ENCODE data around the gene RNF180. TPM values are rescaled to one million over a fixed set of nuclear protein-coding genes. Genes with fewer than 3 reads are reported as not detected.

Gene RNF180
- total and polyA plus RNA-seq, 4 donors: 1.1 to 13.7 (median 2.7) TPM

GRCh38 chr5:64164166-64164565 lies 1.5 kb upstream of the RNF180 start:
- Histone ChIP-seq H3K36me3 (ENCODE audit: control insufficient read depth in 4 of 4, insufficient read depth in 3 of 4, low read depth in 1 of 4, low read length in 3 of 4) (no peaks in the 10 kb centered on the region), H3K4me3 (ENCODE audit: low read depth in 1 of 3, low read length in 3 of 3) (no peak overlapping the region), H3K9me3 (ENCODE audit: control insufficient read depth in 4 of 4, low read length in 3 of 4) (no peaks in the 10 kb centered on the region), H3K9ac (ENCODE audit: low read depth in 1 of 2, low read length in 2 of 2) (no peak overlapping the region), H3K4me1 (ENCODE audit: control insufficient read depth in 4 of 4, insufficient read depth in 4 of 4, low read length in 3 of 4) (peaks cover 0 to 33% (median 19%) of the 10 kb centered on the region in 4 donors), H3K27me3 (ENCODE audit: control insufficient read depth in 4 of 4, insufficient read depth in 4 of 4, low read length in 3 of 4) (no peaks in the 10 kb centered on the region), H3K27ac (ENCODE audit: low read depth in 1 of 2, low read length in 2 of 2) (peak overlapping the region in 1 of 2 donors; percentile 19)
- no peak for DNase-seq (ENCODE audit: low spot score)
- WGBS: 79% methylated on average over 1 of the region's 1 CpG
- no peak for TF ChIP-seq REST (IDR thresholded peaks at IDR 0.05)
- TF ChIP-seq SP1 (IDR thresholded peaks at IDR 0.05): no peak
- TF ChIP-seq NR2F2 (IDR thresholded peaks at IDR 0.05): no peak
- no peak for TF ChIP-seq RAD21 (IDR thresholded peaks at IDR 0.05)
- TF ChIP-seq ZBTB33 (IDR thresholded peaks at IDR 0.05): no peak
- no peak for TF ChIP-seq TAF1 (conservative IDR thresholded peaks at IDR 0.05)
- no peak for TF ChIP-seq RXRA (IDR thresholded peaks at IDR 0.05)
- TF ChIP-seq MAX (IDR thresholded peaks at IDR 0.05): no peak
- TF ChIP-seq HNF4A (conservative IDR thresholded peaks at IDR 0.05): no peak
- no peak for TF ChIP-seq FOXA2 (IDR thresholded peaks at IDR 0.05)
- no peak for TF ChIP-seq HNF4G (IDR thresholded peaks at IDR 0.05)
- TF ChIP-seq CTCF (IDR thresholded peaks at IDR 0.05; ENCODE audit: low read depth, low read length, missing input control): no peak
- TF ChIP-seq GABPA (IDR thresholded peaks at IDR 0.05 in 1 of 2, conservative IDR thresholded peaks at IDR 0.05 in 1 of 2): no peak
- TF ChIP-seq YY1 (IDR thresholded peaks at IDR 0.05): no peak
- TF ChIP-seq EGR1 (IDR thresholded peaks at IDR 0.05; ENCODE audit: low read depth in 2 of 2): no peak
- TF ChIP-seq FOXA1 (IDR thresholded peaks at IDR 0.05): no peak
- no peak for TF ChIP-seq JUND (IDR thresholded peaks at IDR 0.05)
- TF ChIP-seq ATF3 (IDR thresholded peaks at IDR 0.05): no peak

Measured in liver (tissue), 9 donors.